ENCODE data around the gene TUT7.

DNA sequence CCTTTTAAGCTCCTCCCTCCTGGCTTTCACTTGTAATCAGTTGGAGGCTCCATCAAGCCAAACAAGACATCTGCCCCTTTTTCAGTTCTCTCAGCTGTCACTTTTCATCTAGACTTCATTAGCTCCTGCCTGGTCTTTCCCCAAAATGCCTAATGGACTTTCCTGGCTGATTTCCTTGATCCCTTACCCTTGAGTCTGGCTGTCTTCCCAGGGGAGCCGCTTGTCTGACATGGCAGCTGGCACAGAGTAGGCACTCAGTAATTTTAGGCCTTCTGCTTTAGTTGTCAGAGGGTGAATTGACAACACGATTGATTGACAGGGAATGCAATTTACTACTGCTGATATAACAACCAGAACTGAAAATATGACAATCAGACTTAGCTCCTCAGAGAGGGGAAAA lies 96.8 kb downstream of the TUT7 start:
- TF ChIP-seq, protein P1, sequence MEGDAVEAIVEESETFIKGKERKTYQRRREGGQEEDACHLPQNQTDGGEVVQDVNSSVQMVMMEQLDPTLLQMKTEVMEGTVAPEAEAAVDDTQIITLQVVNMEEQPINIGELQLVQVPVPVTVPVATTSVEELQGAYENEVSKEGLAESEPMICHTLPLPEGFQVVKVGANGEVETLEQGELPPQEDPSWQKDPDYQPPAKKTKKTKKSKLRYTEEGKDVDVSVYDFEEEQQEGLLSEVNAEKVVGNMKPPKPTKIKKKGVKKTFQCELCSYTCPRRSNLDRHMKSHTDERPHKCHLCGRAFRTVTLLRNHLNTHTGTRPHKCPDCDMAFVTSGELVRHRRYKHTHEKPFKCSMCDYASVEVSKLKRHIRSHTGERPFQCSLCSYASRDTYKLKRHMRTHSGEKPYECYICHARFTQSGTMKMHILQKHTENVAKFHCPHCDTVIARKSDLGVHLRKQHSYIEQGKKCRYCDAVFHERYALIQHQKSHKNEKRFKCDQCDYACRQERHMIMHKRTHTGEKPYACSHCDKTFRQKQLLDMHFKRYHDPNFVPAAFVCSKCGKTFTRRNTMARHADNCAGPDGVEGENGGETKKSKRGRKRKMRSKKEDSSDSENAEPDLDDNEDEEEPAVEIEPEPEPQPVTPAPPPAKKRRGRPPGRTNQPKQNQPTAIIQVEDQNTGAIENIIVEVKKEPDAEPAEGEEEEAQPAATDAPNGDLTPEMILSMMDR (IDR thresholded peaks at IDR 0.05) = no peak
- TF ChIP-seq POLR2A (IDR thresholded peaks at IDR 0.05) = no peak

All from Peyer's patch (tissue), 4 donors.